ENCODE results near the gene CMTM4. TPM values are rescaled to one million over a fixed set of nuclear protein-coding genes. Genes with fewer than 3 reads are reported as not detected.

Gene CMTM4
- polyA plus RNA-seq, 1 donor (not counting 4 experiments of a cell fraction or from before 2014, with no cell fraction given) = 23.1 TPM

DNA sequence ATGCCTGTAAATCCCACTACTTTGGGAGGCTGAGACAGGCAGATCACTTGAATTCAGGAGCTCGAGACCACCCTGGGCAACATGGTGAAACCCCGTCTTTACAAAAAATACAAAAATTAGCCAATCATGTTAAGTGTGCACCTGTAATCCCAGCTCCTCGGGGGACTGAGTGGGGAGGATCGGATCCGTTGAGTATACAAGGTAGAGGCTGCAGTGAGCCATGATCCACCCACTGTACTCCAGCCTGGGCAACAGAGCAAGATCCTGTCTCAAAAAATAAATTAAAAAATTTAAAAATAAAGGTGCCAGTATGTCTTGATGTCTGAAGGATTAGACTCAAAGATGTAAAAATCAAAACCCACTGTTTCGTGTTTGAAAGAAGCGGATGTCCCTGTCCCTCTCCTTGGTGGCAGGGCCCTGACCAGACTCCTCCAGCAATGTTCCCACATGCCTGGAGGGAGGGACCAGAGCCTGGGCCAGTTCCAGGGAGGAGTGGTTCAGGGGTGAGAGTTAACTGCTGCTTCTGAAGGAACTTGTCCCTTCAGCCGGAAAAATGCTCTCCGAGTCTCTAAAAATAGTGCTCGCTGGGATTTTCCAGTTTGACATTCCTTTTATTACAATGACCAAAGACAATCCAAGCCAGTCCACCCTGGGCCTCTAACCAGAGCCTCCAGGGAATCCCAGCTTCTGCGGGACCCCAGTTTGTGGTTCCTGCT is 9.4 kb upstream of the CMTM4 start:
- no peak overlapping the region for H3K27ac ChIP-seq (ENCODE audit: control insufficient read depth, insufficient read depth, low read length)
- DNase-seq (ENCODE audit: low read depth, low spot score) (no peak), FAIRE-seq (no peak)
- H3K79me2 ChIP-seq (ENCODE audit: control insufficient read depth, insufficient read depth, low read length) = no peaks in the 10 kb centered on the region
- no peak overlapping the region for H3K9ac ChIP-seq (ENCODE audit: control insufficient read depth, extremely low read depth, insufficient read depth, low read length)
- H4K20me1 ChIP-seq (ENCODE audit: control insufficient read depth, extremely low read depth, insufficient read depth, low read length) = no peaks in the 10 kb centered on the region
- no peak for TF ChIP-seq EZH2 (IDR thresholded peaks at IDR 0.05; ENCODE audit: low read length)
- no peak for TF ChIP-seq CTCF (optimal IDR thresholded peaks at IDR 0.05 in 1 of 3, IDR thresholded peaks at IDR 0.05 in 1 of 3, conservative IDR thresholded peaks at IDR 0.05 in 1 of 3; ENCODE audit: extremely low read depth in 1 of 3, insufficient read depth in 2 of 3, low read length in 3 of 3)
- no peaks in the 10 kb centered on the region for H3K9me3 ChIP-seq (ENCODE audit: control insufficient read depth, low read depth, low read length)
- no peaks in the 10 kb centered on the region for H3K27me3 ChIP-seq (ENCODE audit: control insufficient read depth, extremely low read depth, insufficient read depth, low read length)
- dilution Hi-C loops (cut with MboI; ENCODE audit: extremely low pct_ligation_motif_present, low sequenced_read_pairs) = no loop called here
- H3K36me3 ChIP-seq (ENCODE audit: control insufficient read depth in 2 of 2, extremely low read depth in 1 of 2, insufficient read depth in 2 of 2, low read length in 2 of 2) = no peaks in the 10 kb centered on the region
- no peaks in the 10 kb centered on the region for H3K9me1 ChIP-seq (ENCODE audit: control insufficient read depth, extremely low read depth, insufficient read depth, low read length)
- H2AFZ ChIP-seq (ENCODE audit: control insufficient read depth, low read length) = no peak overlapping the region
- H3K4me1 ChIP-seq (ENCODE audit: control insufficient read depth, extremely low read depth, insufficient read depth, low read length) = peaks cover 23% of the 10 kb centered on the region
- no peak overlapping the region for H3K4me3 ChIP-seq (ENCODE audit: control insufficient read depth in 2 of 3, extremely low read depth in 1 of 3, insufficient read depth in 2 of 3, low read depth in 1 of 3, low read length in 3 of 3)
- H3K4me2 ChIP-seq (ENCODE audit: control insufficient read depth, extremely low read depth, insufficient read depth, low read depth, low read length) = peak overlapping the region; percentile 61

GRCh38 chr16:66703406-66704215 is 7.1 kb upstream of the CMTM4 start:
- Histone ChIP-seq H3K9me1 (ENCODE audit: control insufficient read depth, extremely low read depth, insufficient read depth, low read length) (no peaks in the 10 kb centered on the region), H3K4me1 (ENCODE audit: control insufficient read depth, extremely low read depth, insufficient read depth, low read length) (peaks cover 23% of the 10 kb centered on the region), H3K36me3 (ENCODE audit: control insufficient read depth in 2 of 2, extremely low read depth in 1 of 2, insufficient read depth in 2 of 2, low read length in 2 of 2) (no peaks in the 10 kb centered on the region), H4K20me1 (ENCODE audit: control insufficient read depth, extremely low read depth, insufficient read depth, low read length) (no peaks in the 10 kb centered on the region), H2AFZ (ENCODE audit: control insufficient read depth, low read length) (no peak overlapping the region), H3K9me3 (ENCODE audit: control insufficient read depth, low read depth, low read length) (no peaks in the 10 kb centered on the region), H3K27me3 (ENCODE audit: control insufficient read depth, extremely low read depth, insufficient read depth, low read length) (no peaks in the 10 kb centered on the region), H3K27ac (ENCODE audit: control insufficient read depth, insufficient read depth, low read length) (no peak overlapping the region), H3K9ac (ENCODE audit: control insufficient read depth, extremely low read depth, insufficient read depth, low read length) (no peak overlapping the region), H3K4me3 (ENCODE audit: control insufficient read depth in 2 of 3, extremely low read depth in 1 of 3, insufficient read depth in 2 of 3, low read depth in 1 of 3, low read length in 3 of 3) (no peak overlapping the region), H3K4me2 (ENCODE audit: control insufficient read depth, extremely low read depth, insufficient read depth, low read depth, low read length) (no peak overlapping the region), H3K79me2 (ENCODE audit: control insufficient read depth, insufficient read depth, low read length) (no peaks in the 10 kb centered on the region)
- TF ChIP-seq EZH2 (IDR thresholded peaks at IDR 0.05; ENCODE audit: low read length) (no peak), CTCF (optimal IDR thresholded peaks at IDR 0.05 in 1 of 3, IDR thresholded peaks at IDR 0.05 in 1 of 3, conservative IDR thresholded peaks at IDR 0.05 in 1 of 3; ENCODE audit: extremely low read depth in 1 of 3, insufficient read depth in 2 of 3, low read length in 3 of 3) (no peak)
- FAIRE-seq (no peak), DNase-seq (ENCODE audit: low read depth, low spot score) (no peak)
- dilution Hi-C loops (cut with MboI; ENCODE audit: extremely low pct_ligation_motif_present, low sequenced_read_pairs) = no loop called here
